ENCODE measurements around the gene COLGALT1. TPM values are rescaled to one million over a fixed set of nuclear protein-coding genes. Genes with fewer than 3 reads are reported as not detected.

The COLGALT1 gene
- total and polyA plus RNA-seq, 2 of the 8 experiments (the other 6 are each of a cell fraction or from before 2014, with no cell fraction given): 44.7 to 58.1 TPM

DNA sequence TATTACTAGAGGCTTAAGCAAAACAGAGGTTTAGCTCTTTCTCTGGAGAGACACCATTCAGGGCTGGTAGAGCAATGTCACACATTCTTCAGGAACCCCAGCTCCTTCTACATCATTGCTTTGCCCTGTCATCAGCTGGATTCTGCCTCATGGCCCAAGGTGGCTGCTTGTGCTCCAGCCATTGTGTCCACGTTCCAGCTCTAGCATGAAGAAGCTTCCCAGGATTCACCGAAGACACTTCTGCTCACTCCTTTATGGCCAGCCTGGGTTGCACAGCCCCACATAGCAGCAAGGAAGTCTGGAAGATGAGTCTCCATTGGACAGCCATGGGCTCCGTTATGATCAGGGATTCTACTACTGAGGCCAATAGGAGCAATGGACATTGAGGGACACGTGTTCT lies 30.8 kb upstream of the COLGALT1 start:
- Histone ChIP-seq H3K56ac (replicated peaks; ENCODE audit: insufficient read length, low read depth, low read length) (no peak overlapping the region), H2BK20ac (ENCODE audit: low read length) (no peak overlapping the region), H3K27me3 (replicated peaks in 1 of 4; ENCODE audit: control insufficient read depth in 3 of 4, extremely low read depth in 1 of 4, insufficient read depth in 3 of 4, low read length in 3 of 4) (peaks cover 0 to 3% (median 0%) of the 10 kb centered on the region in 4 experiments; a peak in 1 of 7 replicates), H3K23ac (ENCODE audit: insufficient read length) (no peak overlapping the region), H3K79me1 (ENCODE audit: low read depth, low read length) (no peaks in the 10 kb centered on the region), H4K5ac (ENCODE audit: insufficient read length, low read depth, low read length) (no peak overlapping the region), H4K20me1 (replicated peaks in 1 of 2; ENCODE audit: control insufficient read depth in 1 of 2, insufficient read depth in 2 of 2, low read length in 2 of 2) (no peaks in the 10 kb centered on the region), H3K14ac (ENCODE audit: insufficient read length) (no peak overlapping the region), H2AFZ (ENCODE audit: low read length) (no peak overlapping the region), H4K8ac (ENCODE audit: extremely low read depth, insufficient read depth, low read length) (no peak overlapping the region), H3K79me2 (ENCODE audit: control insufficient read depth in 1 of 2, insufficient read depth in 2 of 2, low read length in 2 of 2) (no peaks in the 10 kb centered on the region), H3K4me3 (ENCODE audit: extremely low read depth in 1 of 4, insufficient read depth in 2 of 4, low read depth in 3 of 4, low read length in 4 of 4) (no peak overlapping the region), H2BK5ac (ENCODE audit: low read depth, low read length) (no peak overlapping the region), H3K4me1 (replicated peaks in 1 of 4; ENCODE audit: control insufficient read depth in 3 of 4, insufficient read depth in 4 of 4, low read length in 3 of 4) (no peaks in the 10 kb centered on the region; a peak in 1 of 7 replicates), H2BK12ac (ENCODE audit: low read depth, low read length) (no peak overlapping the region), H4K91ac (replicated peaks; ENCODE audit: insufficient read length, low read length) (no peak overlapping the region), H3K27ac (ENCODE audit: low read depth, low read length) (no peak overlapping the region), H3K23me2 (ENCODE audit: low read depth, low read length) (no peaks in the 10 kb centered on the region), H3K9me3 (ENCODE audit: insufficient read depth in 2 of 2, low read depth in 1 of 2, low read length in 1 of 2) (no peaks in the 10 kb centered on the region), H2AK5ac (ENCODE audit: low read depth, low read length) (no peak overlapping the region), H3K4me2 (ENCODE audit: insufficient read depth in 1 of 2, low read depth in 2 of 2, low read length in 2 of 2) (no peak overlapping the region), H2BK120ac (replicated peaks; ENCODE audit: low read depth, low read length) (no peak overlapping the region), H2BK15ac (ENCODE audit: low read length) (no peak overlapping the region), H3K4ac (replicated peaks; ENCODE audit: insufficient read length, low read depth, low read length) (no peak overlapping the region), H3K36me3 (ENCODE audit: control insufficient read depth in 2 of 4, insufficient read depth in 4 of 4, low read length in 3 of 4) (peaks cover 0 to 4% (median 0%) of the 10 kb centered on the region in 4 experiments; a peak in 2 of 8 replicates), H3K9ac (replicated peaks in 1 of 4; ENCODE audit: extremely low read depth in 1 of 4, low read depth in 3 of 4, low read length in 3 of 4) (no peak overlapping the region), H3K18ac (ENCODE audit: extremely low read depth, low read length) (no peak overlapping the region)
- TF ChIP-seq KDM1A (IDR thresholded peaks at IDR 0.05; ENCODE audit: borderline replicate concordance, low read length): peak; percentile 88; the same call in 1 of the 2 replicates
- TF ChIP-seq, protein P1, sequence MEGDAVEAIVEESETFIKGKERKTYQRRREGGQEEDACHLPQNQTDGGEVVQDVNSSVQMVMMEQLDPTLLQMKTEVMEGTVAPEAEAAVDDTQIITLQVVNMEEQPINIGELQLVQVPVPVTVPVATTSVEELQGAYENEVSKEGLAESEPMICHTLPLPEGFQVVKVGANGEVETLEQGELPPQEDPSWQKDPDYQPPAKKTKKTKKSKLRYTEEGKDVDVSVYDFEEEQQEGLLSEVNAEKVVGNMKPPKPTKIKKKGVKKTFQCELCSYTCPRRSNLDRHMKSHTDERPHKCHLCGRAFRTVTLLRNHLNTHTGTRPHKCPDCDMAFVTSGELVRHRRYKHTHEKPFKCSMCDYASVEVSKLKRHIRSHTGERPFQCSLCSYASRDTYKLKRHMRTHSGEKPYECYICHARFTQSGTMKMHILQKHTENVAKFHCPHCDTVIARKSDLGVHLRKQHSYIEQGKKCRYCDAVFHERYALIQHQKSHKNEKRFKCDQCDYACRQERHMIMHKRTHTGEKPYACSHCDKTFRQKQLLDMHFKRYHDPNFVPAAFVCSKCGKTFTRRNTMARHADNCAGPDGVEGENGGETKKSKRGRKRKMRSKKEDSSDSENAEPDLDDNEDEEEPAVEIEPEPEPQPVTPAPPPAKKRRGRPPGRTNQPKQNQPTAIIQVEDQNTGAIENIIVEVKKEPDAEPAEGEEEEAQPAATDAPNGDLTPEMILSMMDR (IDR thresholded peaks at IDR 0.05; ENCODE audit: control extremely low read depth in 1 of 3, insufficient read depth in 1 of 3, low read depth in 1 of 3, low read length in 3 of 3): no peak
- POLR2A ChIA-PET (ENCODE audit: partially characterized antibody): interaction anchor here (0.6 to 6.8 kb wide), 2 partner anchors 12 to 83 kb away, joined by 3 to 58 read pairs; partner anchors contain the start of gene PGLS
- CTCF ChIA-PET (ENCODE audit: partially characterized antibody): interaction anchor here (1.3 to 2.3 kb wide), 2 partner anchors 8 to 29 kb away, joined by 3 to 15 read pairs; no protein-coding TSS in a partner anchor
- FAIRE-seq (no peak), DNase-seq (ENCODE audit: low read depth in 1 of 2, low spot score in 2 of 2) (no peak)
- 82% methylated on average over 4 of the region's 4 CpGs; no CpG with 5 or more reads in 1 of the 2 experiments for WGBS, 2 experiments (ENCODE audit: extremely low coverage in 1 of 2, insufficient coverage in 1 of 2, insufficient read length in 1 of 2, insufficient replicate concordance in 2 of 2, low coverage in 1 of 2, low lambda C conversion rate in 2 of 2, missing lambda C conversion rate in 1 of 2)
